Panc1 (cell line): Measurements from ENCODE around the gene SPRN.

Source experiments
- POLR2AphosphoS5 ChIP-seq: IDR thresholded peaks from 2 replicates; pipeline ENCODE4 v1.6.1; 2012; ENCODE audit warnings: mild to moderate bottlenecking, low read depth, low read length, moderate library complexity
- TF ChIP-seq, protein P1 (sequence below): fragments of 450-650 bp; IDR thresholded peaks from 2 replicates; pipeline ENCODE4 v1.5.1; 2017; ENCODE audit warnings: mild to moderate bottlenecking
- TF ChIP-seq, protein P2 (sequence below), 2 experiments: IDR thresholded peaks; 2 replicates each; pipeline ENCODE4 v1.6.1; 2011 to 2012; ENCODE audit warnings: low read depth in 2 of 2, control low read depth in 1 of 2, low read length in 1 of 2, mild to moderate bottlenecking in 1 of 2, moderate library complexity in 1 of 2; ENCODE audit not compliant: insufficient read depth in 1 of 2

DNA sequence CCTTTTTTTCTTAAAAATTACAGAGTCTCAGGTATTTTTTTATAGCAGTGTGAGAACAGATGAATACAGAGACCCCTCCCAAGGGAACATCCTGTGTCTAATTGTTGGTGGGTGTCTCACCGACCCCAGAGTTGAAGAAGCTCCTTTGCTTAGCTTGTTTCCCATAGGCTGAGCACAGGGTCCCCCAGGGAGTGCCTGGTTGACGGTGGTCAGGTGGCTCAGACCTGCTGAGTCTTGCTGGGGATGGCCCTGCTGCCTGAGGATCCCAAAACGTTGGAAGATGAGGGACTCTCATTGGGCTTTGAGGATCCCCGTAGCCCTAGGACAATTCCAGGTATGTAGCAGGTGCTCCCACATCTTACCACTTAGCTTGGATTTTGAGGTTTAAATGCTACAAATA lies 48.8 kb upstream of the SPRN start:
- TF ChIP-seq, protein P1, sequence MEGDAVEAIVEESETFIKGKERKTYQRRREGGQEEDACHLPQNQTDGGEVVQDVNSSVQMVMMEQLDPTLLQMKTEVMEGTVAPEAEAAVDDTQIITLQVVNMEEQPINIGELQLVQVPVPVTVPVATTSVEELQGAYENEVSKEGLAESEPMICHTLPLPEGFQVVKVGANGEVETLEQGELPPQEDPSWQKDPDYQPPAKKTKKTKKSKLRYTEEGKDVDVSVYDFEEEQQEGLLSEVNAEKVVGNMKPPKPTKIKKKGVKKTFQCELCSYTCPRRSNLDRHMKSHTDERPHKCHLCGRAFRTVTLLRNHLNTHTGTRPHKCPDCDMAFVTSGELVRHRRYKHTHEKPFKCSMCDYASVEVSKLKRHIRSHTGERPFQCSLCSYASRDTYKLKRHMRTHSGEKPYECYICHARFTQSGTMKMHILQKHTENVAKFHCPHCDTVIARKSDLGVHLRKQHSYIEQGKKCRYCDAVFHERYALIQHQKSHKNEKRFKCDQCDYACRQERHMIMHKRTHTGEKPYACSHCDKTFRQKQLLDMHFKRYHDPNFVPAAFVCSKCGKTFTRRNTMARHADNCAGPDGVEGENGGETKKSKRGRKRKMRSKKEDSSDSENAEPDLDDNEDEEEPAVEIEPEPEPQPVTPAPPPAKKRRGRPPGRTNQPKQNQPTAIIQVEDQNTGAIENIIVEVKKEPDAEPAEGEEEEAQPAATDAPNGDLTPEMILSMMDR: no peak
- TF ChIP-seq POLR2AphosphoS5: no peak
- TF ChIP-seq, protein P2, sequence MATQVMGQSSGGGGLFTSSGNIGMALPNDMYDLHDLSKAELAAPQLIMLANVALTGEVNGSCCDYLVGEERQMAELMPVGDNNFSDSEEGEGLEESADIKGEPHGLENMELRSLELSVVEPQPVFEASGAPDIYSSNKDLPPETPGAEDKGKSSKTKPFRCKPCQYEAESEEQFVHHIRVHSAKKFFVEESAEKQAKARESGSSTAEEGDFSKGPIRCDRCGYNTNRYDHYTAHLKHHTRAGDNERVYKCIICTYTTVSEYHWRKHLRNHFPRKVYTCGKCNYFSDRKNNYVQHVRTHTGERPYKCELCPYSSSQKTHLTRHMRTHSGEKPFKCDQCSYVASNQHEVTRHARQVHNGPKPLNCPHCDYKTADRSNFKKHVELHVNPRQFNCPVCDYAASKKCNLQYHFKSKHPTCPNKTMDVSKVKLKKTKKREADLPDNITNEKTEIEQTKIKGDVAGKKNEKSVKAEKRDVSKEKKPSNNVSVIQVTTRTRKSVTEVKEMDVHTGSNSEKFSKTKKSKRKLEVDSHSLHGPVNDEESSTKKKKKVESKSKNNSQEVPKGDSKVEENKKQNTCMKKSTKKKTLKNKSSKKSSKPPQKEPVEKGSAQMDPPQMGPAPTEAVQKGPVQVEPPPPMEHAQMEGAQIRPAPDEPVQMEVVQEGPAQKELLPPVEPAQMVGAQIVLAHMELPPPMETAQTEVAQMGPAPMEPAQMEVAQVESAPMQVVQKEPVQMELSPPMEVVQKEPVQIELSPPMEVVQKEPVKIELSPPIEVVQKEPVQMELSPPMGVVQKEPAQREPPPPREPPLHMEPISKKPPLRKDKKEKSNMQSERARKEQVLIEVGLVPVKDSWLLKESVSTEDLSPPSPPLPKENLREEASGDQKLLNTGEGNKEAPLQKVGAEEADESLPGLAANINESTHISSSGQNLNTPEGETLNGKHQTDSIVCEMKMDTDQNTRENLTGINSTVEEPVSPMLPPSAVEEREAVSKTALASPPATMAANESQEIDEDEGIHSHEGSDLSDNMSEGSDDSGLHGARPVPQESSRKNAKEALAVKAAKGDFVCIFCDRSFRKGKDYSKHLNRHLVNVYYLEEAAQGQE (IDR thresholded peaks at IDR 0.05; ENCODE audit: insufficient read depth in 1 of 2, low read depth in 2 of 2, low read length in 1 of 2): no peak
